OCI-LY7 (cell line): ENCODE data around the gene MLPH.

Experiments
- EZH2phosphoT487 ChIP-seq: fragments of 200-600 bp; sonication (generic); IDR thresholded peaks from 2 replicates; pipeline ENCODE4 v1.6.1; 2018; ENCODE audit warnings: low read depth, borderline replicate concordance, mild to moderate bottlenecking, mixed run types, antibody characterized with exemption, low read length, moderate library complexity, mixed read lengths
- TF ChIP-seq, protein P1 (sequence below): fragments of 200-600 bp; sonication (generic); conservative IDR thresholded peaks from 2 replicates; pipeline ENCODE4 v1.5.1; 2014; ENCODE audit warnings: mild to moderate bottlenecking, antibody characterized with exemption, low read length, moderate library complexity, mixed read lengths

DNA sequence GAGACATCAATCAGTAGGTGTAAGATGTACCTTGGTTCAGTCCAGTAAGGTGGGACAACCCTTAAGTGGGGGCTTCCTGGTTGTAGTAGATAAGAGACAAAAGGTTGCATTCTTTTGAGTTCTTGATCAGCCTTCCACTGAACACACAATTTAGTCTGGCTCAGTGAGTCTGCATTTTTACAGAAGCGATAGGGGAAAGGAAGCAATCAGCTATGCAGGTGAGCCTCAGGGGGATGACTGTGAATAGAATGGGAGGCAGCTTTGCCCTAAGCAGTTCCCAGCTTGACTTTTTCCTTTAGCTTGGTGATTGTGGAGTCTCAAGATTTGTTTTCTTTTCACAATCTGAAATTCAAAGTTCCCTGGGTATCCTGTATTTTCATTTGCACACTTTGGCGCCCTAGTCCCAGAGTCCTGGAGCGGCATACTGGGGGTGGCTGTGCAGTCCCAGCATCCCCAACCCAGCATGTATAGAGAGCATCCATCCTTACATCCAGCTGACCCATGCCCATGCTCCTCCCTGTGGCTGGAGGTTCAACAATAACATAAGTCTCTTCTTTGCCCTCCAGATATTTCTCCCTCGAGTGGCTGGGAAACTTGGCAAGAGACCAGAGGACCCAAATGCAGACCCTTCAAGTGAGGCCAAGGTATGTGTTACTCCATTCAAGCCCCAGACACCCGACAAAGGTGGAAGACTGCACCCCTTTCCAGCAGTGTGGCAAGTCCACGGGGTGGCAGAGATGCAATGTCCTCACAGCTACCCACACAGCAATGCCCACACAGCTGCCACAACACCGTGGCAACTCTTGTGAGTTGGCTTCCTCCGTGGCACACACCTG, 59.2 kb downstream of the MLPH start:
- TF ChIP-seq, protein P1, sequence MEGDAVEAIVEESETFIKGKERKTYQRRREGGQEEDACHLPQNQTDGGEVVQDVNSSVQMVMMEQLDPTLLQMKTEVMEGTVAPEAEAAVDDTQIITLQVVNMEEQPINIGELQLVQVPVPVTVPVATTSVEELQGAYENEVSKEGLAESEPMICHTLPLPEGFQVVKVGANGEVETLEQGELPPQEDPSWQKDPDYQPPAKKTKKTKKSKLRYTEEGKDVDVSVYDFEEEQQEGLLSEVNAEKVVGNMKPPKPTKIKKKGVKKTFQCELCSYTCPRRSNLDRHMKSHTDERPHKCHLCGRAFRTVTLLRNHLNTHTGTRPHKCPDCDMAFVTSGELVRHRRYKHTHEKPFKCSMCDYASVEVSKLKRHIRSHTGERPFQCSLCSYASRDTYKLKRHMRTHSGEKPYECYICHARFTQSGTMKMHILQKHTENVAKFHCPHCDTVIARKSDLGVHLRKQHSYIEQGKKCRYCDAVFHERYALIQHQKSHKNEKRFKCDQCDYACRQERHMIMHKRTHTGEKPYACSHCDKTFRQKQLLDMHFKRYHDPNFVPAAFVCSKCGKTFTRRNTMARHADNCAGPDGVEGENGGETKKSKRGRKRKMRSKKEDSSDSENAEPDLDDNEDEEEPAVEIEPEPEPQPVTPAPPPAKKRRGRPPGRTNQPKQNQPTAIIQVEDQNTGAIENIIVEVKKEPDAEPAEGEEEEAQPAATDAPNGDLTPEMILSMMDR, result no peak
- no peak for TF ChIP-seq EZH2phosphoT487
